Hematopoietic multipotent progenitor cell (in vitro differentiated cells): Measurements from ENCODE around the gene TBXAS1. TPM values are rescaled to one million over a fixed set of nuclear protein-coding genes. Genes with fewer than 3 reads are reported as not detected.

Experiments
- DNase-seq, 3 donors: peaks; one replicate each; pipeline ENCODE4 v3.0.0-alpha.2; 2011 to 2015; ENCODE audit warnings: low read depth in 2 of 3, low spot score in 2 of 3
- total RNA-seq: library from RNA; depleted of rRNA; stranded (reverse); fragments of >200 nt; gene quantifications from one replicate; pipeline ENCODE4 v1.2.3, GENCODE V29; 2012

TBXAS1 gene
- total RNA-seq, 1 donor: 121 TPM

- no peak for DNase-seq
Observed at GRCh38 chr7:139993169-139993568, 164.1 kb downstream of the TBXAS1 start.

GRCh38 chr7:139993592-139993991, 164.5 kb downstream of the TBXAS1 start:
- DNase-seq: no peak

GRCh38 chr7:139994356-139994755, 165.3 kb downstream of the TBXAS1 start:
- no peak for DNase-seq

DNA sequence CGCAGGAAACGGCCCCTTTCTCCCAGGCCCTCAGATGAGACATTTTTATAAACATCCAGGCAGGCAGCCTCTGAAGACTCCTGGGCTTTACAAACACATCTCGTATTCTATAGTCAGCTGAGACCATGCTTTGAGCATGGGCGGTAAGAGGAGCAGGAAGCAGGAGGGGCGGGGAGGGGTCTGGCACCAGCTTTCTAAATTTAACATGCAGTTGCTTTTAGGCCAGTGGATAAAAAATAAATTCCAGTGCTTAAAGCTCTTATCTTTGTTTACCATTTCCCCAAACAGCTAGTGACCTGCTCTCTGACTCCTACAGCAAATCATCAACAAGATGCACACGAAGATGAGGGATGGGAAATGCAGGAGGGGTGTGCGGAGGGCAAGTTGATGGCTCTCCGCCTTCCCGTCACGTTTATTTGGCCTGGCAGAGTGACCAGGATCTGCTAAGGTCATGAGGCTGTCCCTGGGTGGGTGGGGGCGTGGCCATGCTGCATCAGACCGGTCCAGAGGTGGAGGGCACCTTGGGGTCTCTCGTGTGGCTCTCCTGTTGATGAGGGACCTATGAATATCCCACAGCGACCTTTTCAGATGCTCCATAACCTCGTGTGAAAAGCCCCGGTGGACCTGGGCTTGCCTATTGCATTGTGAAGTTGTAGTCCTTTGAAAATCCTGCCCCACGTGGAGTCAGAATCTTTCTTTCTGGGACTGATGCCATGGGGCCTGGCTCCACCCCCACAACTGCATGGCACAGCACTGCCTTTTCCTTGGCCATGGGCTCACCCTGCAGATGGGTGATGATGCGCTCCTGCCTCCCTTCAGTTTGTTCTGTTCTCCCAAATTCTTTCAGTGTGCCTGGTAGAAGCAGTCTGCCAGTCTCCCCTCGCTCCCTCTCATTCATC, 166.2 kb downstream of the TBXAS1 start:
- DNase-seq: peak in 1 of 3 donors; percentile 9

GRCh38 chr7:139998572-139998971, 169.5 kb downstream of the TBXAS1 start:
- DNase-seq: no peak

- no peak for DNase-seq
Observed at GRCh38 chr7:139999516-139999915, 170.5 kb downstream of the TBXAS1 start.

DNA sequence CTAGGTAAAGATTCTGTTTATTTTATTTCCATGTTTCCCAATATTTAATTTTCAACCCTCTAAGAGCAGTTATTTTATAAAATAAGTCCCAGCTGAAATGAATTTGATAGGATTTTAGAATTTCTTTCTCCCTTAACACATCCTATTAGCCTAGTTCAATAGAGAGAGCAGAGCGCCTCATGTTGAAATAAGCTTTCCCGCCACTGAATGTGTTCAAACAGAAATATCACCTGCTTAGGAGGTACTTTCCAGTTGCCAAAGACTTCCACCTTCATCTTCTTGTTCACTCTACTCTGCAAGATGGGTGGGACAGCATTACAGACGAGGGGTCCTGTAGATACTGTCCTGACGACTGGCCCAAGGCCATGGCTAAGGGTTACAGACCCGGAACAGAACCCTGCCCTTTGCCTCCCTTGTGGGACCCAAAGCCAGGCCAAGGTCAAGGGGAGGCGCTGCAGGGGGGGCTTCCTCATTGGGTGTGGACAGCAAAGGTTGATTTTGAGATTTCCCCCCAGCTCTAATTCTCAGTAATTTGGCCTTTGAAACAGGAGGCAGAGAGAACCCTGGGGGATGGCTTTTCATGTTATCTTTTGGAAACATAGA, 171.7 kb downstream of the TBXAS1 start:
- DNase-seq: no peak

DNA sequence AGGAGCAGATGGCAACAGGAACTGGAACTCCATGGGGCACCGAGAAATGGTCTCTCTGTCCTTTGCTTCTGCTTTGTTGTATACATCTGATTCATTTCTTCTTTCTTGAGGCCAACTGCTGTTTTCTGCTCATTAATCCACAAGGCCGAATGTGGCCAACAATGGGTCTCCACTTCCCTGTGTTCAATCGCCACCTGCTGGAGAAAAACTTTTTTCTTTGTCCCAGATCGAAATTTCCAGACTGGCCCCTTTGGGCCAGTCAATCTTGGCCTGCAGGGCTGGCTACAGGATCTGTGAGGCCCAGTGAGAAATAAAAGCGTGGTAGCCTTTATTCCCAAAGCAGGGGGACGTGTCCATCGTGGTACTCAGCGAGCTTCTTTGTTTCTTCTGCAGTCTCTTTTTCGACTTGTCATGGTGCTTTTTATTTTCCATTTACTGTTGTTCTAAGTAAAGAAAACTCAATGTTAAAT, 174.9 kb downstream of the TBXAS1 start:
- peak in 2 of 3 donors; percentile 56 to 79 for DNase-seq

DNA sequence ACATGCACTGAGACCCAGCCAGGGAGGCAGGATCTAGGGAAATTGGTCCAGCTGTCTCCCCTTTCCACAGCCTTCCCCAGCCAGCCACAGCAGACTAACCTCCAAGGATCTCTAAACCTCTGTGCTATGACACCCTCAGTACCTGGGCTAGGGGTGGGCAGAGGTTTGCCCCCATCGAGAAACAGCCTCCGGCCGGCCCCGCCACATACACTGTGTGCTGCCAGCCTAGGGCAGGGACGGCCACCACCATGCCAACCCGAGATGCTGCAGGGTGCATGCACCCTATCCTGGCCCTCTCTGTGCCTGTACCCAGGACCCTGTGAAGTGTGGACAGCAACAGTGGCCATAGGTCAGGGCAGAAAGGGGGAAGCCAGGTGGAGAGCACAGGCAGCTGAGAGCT, 175.6 kb downstream of the TBXAS1 start:
- no peak for DNase-seq

- DNase-seq: no peak
Observed at GRCh38 chr7:140005341-140005740, 176.3 kb downstream of the TBXAS1 start.

DNA sequence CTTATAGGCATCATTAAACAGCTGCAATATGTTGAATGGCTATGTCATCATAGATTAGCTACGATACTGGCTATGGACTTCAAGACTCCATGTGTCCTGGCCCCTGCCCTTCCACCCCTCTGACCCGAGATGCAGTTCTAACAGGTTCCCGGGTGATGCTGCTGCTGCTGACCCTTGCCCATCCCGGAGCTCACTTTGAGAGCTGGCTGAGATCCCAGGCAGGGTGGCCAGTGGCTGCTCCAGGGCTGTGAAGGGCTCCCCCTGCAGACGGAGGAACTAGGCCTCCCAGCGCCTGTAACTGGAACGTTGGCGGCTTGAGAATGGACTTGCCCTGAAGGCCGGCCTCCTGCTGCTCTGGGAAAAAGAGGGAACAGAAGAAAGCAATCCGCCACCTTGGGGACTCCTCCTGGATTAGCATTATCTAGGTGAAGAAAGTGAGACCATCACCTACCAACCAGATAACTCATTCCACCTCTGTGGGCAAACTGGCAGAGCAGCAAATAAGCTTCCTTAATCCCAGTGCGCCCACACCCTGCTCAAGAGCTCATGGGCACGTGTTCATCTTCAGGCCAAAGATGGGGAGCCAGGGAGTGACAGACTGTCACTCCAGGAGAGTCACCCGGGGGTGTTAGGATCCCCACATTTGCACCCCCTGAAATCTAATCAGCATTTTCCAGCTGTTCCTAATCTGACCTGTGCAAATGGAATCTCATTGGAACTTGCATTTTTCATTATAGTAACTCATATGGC, 176.9 kb downstream of the TBXAS1 start:
- DNase-seq: no peak

- no peak for DNase-seq
Observed at GRCh38 chr7:140006600-140006999, 177.5 kb downstream of the TBXAS1 start.

GRCh38 chr7:140007051-140007690, 178.1 kb downstream of the TBXAS1 start:
- no peak for DNase-seq

GRCh38 chr7:140008755-140009610, 179.9 kb downstream of the TBXAS1 start:
- DNase-seq: no peak

- DNase-seq: no peak
Observed at GRCh38 chr7:140009735-140010134, 180.7 kb downstream of the TBXAS1 start.

GRCh38 chr7:140010194-140010895, 181.3 kb downstream of the TBXAS1 start:
- DNase-seq: no peak

- no peak for DNase-seq
Observed at GRCh38 chr7:140013676-140014075, 184.6 kb downstream of the TBXAS1 start.

DNA sequence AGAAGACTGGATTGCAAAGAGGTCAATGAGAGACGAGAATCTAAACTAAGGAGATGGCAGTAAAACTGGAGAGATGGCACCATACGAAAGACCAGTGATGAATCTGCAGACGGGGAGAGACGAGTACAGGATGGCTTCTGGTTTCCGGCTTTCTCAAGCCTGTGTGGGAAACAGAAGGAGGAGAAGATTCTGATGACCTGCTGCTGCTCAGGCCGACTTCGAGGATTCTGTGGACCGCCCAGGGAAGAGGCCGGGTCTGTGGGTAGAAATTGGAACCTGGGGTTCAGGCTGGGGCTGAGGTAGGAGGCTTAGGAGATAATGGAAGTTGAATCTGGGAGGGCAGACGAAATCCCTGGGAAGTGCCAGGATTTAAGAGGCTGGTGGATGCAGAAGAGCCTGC, 185.1 kb downstream of the TBXAS1 start:
- no peak for DNase-seq

DNA sequence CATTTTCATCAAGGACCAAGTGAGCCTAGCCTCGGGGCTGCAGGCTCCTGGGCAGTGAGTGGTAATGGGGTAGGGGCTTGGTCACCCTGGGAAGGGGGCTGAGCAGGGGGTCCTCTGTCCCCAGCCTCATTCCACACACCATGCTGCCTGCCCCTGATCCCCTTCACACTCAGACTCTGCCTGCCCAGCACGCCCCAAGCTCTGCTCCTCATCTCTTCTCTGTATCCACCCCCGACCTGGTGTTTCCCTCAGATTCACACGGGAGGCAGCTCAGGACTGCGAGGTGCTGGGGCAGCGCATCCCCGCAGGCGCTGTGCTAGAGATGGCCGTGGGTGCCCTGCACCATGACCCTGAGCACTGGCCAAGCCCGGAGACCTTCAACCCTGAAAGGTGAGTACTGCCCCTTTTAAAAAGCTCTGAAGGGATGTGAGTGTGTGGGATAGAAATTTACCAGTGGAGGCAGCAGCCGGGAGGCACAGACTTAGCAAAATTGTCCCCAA, 186.5 kb downstream of the TBXAS1 start:
- DNase-seq: no peak
